Measurements from ENCODE around the gene COL7A1.
A peak's percentile ranks its signal among the peaks of the same experiment; 100 is the strongest.
"Not testable (repeated sequence)": the region's sequence is repeated elsewhere in the genome, so short reads cannot be mapped to it uniquely, and the experiment has no call there.

COL7A1 gene

DNA sequence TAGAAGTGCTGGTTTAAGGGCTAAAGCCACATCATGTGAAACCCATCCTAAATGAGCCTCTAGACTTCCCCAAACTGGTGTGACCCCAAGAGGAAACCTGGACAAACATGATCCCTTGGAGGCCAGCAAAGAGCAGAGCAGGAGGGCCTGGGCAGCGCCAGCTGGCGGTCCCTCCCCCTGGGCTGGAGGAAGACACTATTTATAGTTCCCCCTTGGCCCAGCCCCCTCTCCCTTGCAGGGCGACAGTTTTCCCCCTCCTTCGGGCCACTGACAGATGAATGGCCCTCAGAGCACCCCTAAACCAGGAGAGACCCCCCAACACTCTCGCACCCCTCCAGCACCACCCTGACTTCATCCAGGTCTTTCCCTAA is 34.5 kb downstream of the COL7A1 start:
- DNase-seq = no peak

DNA sequence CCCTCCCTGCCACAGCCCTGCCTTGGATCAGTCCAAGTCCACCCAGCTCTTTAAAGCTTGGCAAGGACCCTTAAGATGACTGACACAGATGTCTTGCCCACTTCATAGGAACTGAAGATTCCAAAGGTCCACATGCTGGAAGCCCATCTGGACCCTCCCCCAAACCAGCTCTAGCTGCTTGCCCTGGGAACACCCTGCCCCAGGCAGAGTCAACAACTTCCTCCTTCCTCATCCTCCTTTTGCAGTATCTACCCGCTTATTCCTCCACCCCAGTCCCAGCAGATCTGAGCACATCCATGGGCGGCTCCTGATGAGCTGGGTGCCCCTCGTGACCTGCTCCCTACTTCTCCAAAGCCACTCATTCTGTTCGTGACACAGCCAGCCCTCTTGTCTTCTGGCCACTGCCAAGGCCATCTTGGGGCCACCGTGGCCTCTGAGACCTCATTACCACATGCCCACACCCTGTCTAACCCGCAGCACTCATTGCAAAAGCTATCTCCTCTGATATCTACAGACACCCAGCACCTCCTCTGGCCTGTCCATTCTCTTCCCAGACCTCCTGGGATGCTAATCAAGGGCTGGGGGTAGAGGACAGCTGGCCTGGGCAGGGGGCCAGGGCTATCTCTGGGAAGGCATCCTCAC is 36.5 kb downstream of the COL7A1 start:
- no peak for DNase-seq

DNA sequence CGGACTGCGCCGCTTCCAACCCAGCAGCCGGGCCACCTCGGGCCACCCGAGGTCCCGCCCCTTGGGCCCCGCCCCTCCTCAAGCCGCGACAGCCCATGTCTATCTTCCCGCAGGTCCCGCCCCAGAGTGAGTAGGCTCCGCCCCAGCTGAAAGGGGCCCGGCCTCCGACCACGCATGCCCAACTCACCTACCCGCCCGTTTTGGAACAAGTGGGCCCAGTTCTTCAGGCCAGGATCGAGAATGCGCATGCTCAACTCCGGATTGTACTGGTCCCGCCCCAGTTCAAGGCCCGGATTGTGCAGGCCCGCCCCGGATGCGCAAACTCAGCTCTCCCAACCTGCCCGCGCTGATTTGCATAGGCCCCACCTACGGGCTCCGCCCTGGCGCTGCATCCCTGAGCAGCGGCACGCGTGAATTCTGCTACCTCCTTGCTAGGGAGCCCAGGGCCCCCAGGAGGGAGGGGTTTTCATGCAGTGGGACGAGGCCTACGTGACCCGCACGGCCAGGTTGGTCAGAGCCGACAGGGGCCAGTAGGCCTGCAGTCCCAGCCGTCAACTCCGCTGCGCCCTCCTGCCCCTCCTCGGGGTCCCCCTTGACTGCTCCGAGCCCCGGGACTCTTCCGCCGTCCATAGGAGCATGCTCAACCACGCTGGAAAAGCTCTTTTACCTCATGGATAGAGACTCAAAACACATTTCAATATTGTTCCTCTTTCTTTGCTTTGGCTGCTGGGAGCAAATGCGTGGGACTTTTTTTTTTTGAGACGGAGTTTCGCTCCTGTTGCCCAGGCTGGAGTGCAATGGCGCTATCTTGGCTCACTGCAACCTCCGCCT is 38.1 kb downstream of the COL7A1 start, which contains the start of gene PFKFB4:
PFKFB4 (minus strand) TSS at position 8 of the 831 bp plus-strand sequence. CDS start 26 bp downstream, outside the sequence.
- DNase-seq = peak; percentile 99

DNA sequence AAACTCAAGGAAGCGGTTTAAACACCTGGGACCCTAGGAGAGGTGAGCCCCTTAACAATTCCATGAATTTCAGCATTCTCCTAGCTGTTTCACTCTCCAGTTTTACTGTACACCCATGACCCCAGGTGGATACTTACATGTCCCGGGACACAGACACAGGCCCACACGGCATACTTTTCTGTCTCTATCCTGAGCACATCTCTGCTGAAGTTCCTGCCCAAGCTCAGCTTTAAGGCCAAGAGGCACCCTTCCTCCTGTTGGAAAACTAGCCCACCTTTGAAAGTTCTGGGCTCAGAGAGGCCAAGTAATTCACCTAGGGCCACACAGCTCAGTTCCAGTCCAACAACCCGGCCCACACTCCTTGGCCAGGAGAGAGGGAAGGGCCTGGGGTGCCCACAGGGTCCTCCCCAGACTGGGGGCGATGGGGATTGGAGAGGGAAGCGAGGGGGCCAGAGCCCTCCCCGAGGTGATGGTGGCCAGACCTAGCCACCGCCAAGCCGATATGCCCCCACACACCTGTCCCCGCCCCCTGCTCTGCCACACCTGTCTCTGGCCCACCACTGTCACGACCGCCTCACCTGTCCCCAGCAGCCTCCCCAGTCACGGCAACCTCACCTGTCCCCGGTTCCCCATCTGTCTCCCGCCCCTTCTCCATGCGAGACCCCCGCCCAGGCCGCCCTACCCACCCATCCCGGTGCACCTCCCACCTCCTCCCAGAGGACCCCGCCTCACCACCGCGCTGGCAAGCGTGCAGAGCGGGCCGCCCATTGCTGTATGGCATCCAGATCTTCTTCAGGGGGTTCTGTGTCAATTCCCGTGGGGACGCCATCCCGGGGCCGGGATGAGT is 39.0 kb downstream of the COL7A1 start:
- no peak for DNase-seq

DNA sequence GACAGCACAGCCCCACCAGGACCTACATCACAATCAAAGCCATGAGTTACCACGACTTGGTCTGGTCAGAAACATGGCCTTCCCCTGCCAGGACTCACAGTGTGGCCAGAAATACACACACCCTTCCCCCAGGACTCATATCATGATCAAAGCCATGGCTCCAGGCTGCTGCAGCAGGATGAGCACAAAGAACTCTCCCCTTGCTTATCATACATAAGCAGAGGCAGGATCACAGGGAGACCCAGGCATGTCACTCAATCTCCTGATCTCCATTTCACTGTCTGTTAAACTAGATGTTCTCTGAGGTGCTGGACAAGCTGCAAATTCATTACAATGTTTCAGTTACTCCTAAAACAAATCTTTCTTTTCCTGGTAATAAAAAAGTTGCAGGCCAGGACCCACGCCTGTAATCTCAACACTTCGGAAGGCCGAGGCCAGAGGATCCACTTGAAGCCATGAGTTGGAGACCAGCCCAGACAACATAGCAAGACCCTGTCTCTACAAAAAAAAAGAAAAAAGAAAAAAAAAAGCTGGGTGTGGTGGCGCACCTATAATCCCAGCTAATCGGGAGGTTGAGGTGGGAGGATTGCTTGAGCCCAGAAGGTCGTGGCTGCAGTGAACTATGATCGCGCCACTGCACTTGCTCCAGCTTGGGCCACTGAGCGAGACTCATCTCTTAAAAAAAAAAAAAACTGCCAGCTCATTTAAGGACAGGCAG is 39.7 kb downstream of the COL7A1 start:
- no peak for DNase-seq

DNA sequence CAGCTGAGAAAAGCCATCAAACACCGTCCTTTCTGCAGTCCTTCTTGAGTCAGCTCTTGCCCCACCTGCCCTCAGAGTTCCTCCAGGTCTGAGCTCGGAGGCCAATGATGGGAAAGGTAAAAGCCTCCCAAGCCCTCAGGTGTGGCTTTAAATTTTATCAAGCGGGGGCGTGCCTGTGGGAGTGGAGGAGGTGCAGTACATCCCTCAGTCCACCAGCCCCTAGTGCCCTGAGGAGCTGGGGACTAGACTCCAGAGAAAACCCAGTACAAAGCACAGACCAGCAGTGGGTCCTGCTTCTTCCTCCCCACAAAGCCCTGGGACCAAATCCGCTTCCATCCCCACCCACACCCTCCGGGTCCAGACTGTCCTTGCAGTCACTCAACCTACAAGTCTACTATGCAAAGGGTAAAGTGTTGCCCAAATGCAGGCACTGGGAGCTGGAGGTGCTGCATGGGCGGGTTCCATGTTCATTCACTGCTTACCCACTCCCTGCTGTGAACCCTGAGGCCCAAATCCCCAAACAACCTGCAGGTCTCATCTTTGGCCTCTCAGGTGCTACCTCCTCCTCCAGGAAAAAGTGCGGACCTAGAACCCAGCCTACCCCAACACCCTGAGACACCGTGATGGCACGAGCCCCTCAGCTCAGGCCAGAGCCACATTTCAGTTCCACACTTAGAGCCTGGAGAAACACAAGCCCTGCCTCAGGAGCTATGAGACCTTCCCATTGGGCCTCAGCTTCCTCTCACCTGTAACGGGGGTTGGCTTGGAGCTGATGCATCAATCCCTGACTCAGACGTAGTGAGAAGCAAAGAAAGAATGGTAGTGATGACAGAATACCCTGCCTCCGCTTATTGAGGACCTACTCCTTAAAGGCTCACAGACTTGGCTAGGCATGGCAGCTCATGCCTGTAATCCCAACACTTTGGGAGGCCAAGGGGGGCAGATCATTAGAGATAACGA is 41.0 kb downstream of the COL7A1 start:
- DNase-seq = no peak

DNA sequence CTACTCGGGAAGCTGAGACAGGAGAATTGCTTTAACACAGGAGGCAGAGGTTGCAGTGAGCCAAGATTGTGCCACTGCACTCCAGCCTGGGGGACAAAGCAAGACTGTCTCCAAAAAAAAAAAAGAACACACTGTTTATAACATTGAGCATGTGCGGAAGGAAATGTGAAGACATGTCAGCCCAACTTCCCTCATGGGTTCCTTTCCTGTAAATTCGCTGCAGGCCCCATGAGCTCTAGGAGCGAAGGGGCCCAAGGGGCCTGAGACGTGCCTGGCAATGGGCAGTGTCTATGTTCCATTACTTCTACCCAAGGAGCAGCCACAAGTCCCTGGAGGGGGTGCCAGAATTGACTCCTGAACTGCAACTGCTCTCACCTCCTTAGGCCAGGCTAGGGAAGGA is 41.8 kb downstream of the COL7A1 start:
- no peak for DNase-seq

DNA sequence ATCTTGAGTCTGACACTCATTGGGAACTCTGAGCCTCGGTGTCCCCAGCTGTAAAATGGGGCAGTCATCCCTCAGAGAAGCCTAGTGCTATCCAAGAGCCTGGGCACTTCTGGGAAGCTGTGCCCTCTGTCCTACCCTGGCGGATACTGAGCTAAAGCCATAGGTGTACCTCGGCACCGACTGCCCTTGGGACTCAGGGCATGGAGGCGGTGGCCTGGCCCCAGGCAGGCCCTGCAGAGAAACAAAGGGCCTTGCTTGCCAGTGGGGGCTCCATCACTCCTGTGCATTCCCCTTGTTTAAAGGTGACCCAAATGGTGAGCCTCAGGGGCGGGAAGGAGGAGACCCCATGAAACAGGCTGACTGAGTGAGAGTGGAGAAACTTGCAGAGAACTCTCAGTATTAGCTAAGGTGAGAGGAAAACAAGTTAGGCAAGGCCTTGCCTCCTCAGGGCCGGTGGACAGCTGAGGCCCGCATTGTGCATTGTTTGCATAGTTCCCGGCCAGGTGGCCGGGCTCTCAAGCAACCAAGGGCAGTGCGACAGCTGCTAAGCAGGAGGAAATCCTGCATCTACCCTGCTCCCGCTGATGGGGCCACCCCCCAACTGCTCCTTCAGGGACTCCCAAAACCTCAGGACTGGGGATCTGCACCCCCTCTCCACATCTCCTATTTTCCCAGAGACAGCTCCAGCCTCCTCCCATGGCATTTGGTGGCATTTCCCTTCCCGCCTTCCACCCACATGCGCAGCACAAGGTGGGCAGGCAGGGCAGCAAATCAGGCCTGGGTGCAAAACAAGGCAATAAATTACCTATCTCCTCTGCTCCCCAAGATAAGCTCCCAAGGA is 42.8 kb downstream of the COL7A1 start:
- DNase-seq = no peak

DNA sequence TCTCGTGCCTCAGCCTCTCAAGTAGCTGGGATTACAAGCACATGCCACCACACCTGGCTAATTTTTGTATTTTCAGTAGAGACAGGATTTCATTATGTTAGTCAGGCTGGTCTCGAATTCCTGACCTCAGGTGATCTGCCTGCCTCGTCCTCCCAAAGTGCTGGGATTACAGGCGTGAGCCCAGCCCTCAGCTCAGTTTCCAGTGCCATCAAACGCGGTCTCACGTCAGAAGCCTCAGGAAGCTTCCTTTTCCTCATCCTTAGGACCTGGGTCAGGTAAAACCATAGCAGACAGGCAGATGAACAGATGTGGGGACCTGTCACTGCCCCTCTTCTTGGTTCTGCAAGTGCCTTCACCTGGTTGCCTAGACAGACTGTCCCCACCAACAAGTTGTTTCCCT is 43.5 kb downstream of the COL7A1 start:
- not testable (repeated sequence) for DNase-seq

DNA sequence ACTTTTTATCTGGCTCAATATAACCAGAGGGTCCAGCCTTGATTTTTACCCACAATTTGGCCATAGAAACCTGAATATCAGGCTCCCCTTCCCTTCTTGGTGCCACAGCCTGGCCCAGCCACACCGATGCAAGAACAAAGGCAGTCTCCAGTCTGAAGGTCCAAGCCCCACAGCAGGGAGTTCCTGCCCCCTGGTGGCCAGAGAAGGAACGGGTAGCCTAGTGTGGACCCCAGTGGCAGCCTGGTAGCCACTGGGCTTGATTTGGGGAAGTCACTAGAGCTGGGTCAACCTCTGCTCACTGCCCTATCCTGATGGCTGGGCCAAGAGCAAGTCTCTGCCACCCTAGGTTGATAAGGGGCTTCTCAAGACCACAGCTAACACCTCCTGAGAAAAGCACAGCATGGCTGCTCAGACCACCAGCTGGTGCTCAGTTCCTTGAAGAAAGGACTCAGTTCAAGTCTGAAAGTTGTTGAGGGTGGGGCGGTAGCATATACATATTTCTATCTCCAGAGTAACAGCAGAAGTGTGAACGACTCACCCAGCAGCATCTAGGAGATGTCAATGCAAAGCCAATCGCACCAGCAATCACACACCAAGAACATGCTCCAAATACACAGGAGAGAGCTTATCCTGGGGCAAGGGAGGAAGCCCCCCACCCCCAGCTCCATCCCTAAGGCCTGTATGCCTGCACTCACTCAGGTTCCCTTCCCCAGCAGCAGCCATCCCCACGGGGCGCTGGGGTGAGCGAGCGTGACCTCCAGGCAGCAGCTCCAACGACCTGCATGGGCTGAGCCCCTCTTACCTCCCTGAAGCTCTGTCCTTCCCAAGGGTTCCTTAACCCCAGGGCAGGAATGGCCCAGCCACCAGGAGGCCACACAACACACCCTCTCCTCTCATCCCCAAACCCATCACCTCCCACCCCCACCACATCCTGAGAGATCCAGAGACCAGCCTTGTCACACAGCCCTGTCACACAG is 46.1 kb downstream of the COL7A1 start:
- peak; percentile 84 for DNase-seq

DNA sequence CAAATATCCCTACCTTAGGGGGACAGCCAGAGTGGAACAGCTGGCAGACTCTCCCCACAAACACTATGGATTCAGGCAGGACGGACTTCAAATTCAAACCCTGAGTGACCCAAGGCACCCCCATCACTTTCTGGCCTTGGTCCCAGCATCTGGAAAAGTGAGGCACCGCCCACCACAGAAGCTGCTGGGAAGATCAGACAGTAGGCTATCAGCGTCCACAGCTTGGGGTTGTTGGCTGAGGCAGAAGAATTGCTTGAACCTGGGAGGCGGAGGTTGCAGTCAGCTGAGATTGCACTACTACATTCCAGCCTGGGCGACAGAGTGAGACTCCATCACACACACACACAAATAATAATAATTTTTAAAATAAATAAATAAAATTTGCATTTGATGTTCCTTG is 47.0 kb downstream of the COL7A1 start:
- no peak for DNase-seq

DNA sequence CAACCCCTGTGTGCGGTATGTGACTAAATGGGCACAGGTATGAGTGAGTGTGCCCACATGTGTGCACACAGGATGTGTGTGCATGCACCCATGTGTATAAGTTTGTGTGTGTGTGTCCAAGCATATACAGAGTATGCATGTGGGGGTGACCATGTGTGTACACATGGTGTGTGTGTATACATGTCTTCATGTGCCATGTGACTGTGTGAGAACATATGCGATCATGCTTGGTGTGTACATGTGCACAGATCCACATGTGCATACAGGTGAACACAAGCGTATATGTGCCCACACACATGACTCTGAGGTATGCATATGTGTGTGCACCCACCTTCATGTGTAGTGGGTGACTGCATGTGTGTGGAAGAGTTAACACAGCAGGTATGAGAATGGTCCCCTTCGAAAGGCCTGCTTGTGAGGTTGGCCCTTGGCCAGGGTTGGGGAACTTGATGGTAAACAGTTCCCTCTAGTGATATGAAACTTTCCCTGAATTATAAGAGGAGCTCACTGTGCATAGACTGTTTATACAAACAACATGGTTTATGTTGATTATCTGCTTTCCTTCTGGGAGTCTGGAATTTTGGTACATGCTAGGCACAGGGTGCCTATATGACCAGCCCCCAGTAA is 48.8 kb downstream of the COL7A1 start:
- DNase-seq = no peak

DNA sequence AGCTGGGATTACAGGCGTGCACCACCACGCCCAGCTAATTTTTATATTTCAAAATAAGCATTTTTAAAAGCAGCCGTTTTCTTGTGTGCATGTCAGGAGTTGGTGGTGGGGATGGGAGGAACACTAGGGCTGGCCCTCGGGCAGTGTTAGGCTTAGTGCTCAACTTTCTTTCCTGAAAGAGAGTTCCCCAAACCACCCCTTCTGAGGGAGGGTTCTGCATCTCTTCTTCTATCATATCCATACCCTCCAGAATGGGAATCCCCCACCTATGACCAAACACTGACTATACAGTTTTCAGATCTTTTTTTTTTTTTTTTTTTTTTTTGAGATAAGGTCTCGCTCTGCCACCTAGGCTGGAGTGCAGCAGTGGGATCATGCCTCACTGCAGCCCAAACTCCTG is 51.0 kb downstream of the COL7A1 start:
- DNase-seq = no peak

DNA sequence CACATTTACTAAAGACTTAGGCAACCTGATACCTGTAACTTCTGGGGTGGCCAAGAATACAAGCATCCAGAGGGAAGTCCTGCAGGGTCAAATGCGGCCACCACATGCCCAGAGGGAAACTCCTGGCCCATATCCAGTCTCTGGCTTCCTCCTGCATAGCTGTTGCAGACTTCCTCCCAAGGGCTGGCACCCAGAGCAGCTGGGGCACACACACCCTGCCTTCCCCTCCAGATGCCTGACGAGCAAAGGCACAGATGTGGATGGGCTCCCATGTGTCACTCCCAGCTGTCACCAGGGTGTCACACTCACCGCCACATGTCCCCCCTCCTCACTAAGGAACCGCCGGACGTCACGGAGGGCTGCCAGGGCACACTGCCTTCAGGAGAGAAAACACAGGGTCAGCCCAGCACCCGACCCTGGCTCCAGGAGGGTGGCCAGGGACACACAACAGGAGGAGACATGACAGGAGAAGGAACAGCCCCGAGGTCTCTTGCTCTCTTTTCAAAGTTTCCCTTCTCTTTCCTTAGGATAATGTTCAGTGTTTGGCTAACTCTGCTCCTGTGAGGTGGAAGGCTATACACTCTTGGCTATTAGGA is 51.8 kb downstream of the COL7A1 start:
- no peak for DNase-seq

DNA sequence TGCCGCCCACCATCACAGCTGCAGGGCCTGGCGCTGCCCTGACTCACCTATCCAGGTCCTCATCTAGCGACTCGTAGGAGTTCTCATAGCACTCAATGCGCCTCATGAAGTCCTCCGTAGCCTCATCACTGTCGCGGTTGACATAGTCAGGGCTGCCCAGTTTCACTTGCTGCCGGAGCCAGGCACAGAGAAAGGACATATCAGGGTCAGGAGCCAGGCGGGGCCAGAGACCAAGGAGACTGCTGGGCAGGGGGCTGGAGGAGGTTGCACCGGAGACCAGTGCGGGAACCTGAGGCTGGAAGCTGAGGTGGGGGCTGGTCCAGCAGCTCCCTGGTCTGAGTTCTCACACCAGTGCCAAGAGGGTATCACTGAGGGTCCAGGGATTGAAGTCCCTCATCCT is 56.7 kb downstream of the COL7A1 start:
- no peak for DNase-seq

DNA sequence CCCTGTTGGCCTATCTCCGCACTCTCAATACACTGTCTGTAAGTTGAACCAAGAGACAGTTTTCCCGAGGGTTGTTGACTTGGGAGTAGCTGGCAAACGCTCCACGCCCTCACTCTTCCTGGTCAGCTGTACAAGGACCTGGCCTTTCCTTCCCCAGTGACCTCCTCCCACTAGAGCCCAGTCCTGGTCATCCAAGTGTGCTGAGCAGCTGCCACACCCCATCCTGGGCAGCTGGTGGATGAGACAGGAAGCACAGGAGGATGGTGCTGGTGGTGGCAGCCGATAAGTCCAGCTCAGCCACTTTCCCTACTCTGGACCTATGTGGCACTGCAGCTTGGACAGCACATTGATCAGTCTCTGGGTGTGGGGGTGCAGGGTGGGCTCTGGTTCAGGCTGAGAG is 58.3 kb downstream of the COL7A1 start:
- no peak for DNase-seq

DNA sequence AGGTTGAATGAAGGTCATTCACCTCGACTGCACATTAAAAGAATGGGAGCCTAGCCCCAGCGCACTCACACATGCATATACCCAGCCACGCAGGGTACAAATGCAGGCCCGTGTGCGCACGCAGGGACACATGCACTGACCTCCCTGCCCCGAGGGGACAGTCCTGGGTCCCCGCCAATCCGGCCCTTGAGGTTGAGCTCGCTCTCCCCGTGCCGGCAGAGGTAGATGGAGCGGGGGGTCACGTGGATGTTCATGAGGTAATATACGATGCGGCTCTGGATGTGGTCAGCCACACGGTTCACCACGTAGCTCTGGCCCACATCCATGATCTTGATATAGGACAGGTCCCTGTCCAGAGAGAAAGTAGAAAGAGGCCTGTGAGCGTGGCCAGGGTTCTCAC is 59.0 kb downstream of the COL7A1 start:
- no peak for DNase-seq

DNA sequence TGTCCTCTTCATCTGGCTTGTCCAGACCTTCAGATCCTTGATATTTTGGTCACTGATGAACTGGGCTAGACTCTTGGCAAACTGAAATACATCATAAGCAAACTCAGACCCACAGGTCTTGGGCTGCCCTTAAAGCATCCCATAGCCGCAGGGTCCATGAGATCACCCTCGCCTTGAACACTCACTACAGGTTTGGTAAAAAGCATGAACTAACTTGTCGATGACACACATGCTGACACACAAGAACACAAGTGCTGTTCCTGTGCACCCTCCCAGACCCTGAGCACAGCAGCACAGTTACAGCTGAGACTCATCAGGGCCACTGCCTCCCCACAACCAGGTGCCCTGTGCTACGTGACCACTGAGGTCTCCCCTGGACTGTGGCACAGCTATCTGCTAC is 59.6 kb downstream of the COL7A1 start:
- no peak for DNase-seq

DNA sequence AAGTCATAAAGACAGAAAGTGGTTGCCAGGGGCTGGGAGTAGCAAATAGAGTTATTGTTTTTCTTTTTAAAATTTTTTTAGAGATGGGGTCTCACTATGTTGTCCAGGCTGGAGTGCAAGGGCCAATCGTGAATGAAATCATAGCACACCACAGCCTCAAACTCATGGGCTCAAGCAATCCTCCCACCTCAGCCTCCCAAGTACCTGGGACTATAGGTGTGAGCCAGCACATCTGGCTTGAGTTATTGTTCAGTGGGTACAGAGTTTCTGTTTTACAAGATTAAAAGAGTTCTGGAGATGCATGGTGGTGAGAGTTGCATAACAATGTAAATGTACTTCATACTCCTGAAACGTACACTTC is 62.2 kb downstream of the COL7A1 start:
- DNase-seq = no peak
